H1 (cell line): ENCODE data around the gene TGM1. TPM values are rescaled to one million over a fixed set of nuclear protein-coding genes. Genes with fewer than 3 reads are reported as not detected.

Experiments used
- CTCF ChIA-PET: fragments of 300-600 bp; sonication (Branson Sonifier 250); formaldehyde crosslinking; loops from one replicate; lab custom pipeline; 2021; ENCODE audit not compliant: partially characterized antibody; lab: Charles Lee
- POLR2A ChIA-PET: fragments of 300-600 bp; sonication (Branson Sonifier 250); formaldehyde crosslinking; loops from one replicate; lab custom pipeline; 2021; ENCODE audit warnings: inconsistent platforms; ENCODE audit not compliant: partially characterized antibody; lab: Charles Lee
- DNase-seq, 2 experiments: peaks; one replicate each; pipeline versions ENCODE4 v3.0.0 to v3.0.0-alpha.2; 2010 to 2022; ENCODE audit warnings: low spot score in 2 of 2, low read depth in 1 of 2, mixed read lengths in 1 of 2
- FAIRE-seq: peaks from 2 replicates; lab custom pipeline; 2011; peaks lifted over from hg19 to GRCh38; lab: Jason Lieb, UNC
- H2AFZ ChIP-seq: 2 replicates; pipeline ENCODE4 v1.8.1; 2012; ENCODE audit warnings: low read length, inconsistent platforms
- H2AK5ac ChIP-seq: 2 replicates; pipeline ENCODE4 v1.6.1; 2013; ENCODE audit warnings: low read depth, low read length
- H2BK120ac ChIP-seq: replicated peaks from 2 replicates; pipeline ENCODE3; 2013; ENCODE audit warnings: low read depth, low read length, inconsistent platforms
- H2BK12ac ChIP-seq: 2 replicates; pipeline ENCODE4 v1.6.1; 2013; ENCODE audit warnings: low read depth, low read length
- H2BK15ac ChIP-seq: 2 replicates; pipeline ENCODE4 v1.6.1; 2013; ENCODE audit warnings: low read length
- H2BK20ac ChIP-seq: 2 replicates; pipeline ENCODE4 v1.6.1; 2013; ENCODE audit warnings: low read length
- H2BK5ac ChIP-seq: 2 replicates; pipeline ENCODE4 v1.6.1; 2013; ENCODE audit warnings: low read depth, low read length
- H3K14ac ChIP-seq: 2 replicates; pipeline ENCODE4 v1.6.1; 2013; ENCODE audit warnings: inconsistent platforms; ENCODE audit not compliant: insufficient read length
- H3K18ac ChIP-seq: 2 replicates; pipeline ENCODE4 v1.6.1; 2013; ENCODE audit warnings: low read length; ENCODE audit errors: extremely low read depth
- H3K23ac ChIP-seq: 2 replicates; pipeline ENCODE4 v1.6.1; 2013; ENCODE audit warnings: inconsistent platforms; ENCODE audit not compliant: insufficient read length
- H3K23me2 ChIP-seq: 2 replicates; pipeline ENCODE4 v1.6.1; 2013; ENCODE audit warnings: low read depth, low read length
- H3K27ac ChIP-seq: 2 replicates; pipeline ENCODE4 v1.6.1; 2011; ENCODE audit warnings: low read depth, low read length, inconsistent platforms
- H3K27me3 ChIP-seq, 4 experiments: replicated peaks in 1 of 4; 1 replicate in 1 of 4; 2 replicates in 3 of 4; pipeline versions ENCODE4 v1.6.1 to v1.8.1; 2011 to 2013; ENCODE audit warnings: low read length in 3 of 4, mild to moderate bottlenecking in 3 of 4, inconsistent platforms in 2 of 4, mixed read lengths in 2 of 4, moderate library complexity in 1 of 4; ENCODE audit not compliant: control insufficient read depth in 3 of 4, insufficient read depth in 3 of 4; ENCODE audit errors: extremely low read depth in 1 of 4
- H3K36me3 ChIP-seq, 4 experiments: 2 replicates each; pipeline versions ENCODE4 v1.6.1 to v1.8.1; 2011 to 2013; ENCODE audit warnings: mild to moderate bottlenecking in 4 of 4, low read length in 3 of 4, moderate library complexity in 2 of 4, control low read depth in 1 of 4, inconsistent platforms in 1 of 4; ENCODE audit not compliant: insufficient read depth in 4 of 4, control insufficient read depth in 2 of 4
- H3K4ac ChIP-seq: replicated peaks from 2 replicates; pipeline ENCODE3; 2013; ENCODE audit warnings: low read length, low read depth, mixed read lengths, inconsistent platforms; ENCODE audit not compliant: insufficient read length
- H3K4me1 ChIP-seq, 4 experiments: replicated peaks in 1 of 4; 1 replicate in 1 of 4; 2 replicates in 3 of 4; pipeline versions ENCODE4 v1.6.1 to v1.8.1; 2011 to 2013; ENCODE audit warnings: low read length in 3 of 4, inconsistent platforms in 2 of 4, mixed read lengths in 1 of 4; ENCODE audit not compliant: insufficient read depth in 4 of 4, control insufficient read depth in 3 of 4
- H3K4me2 ChIP-seq, 2 experiments: 2 replicates each; pipeline versions ENCODE4 v1.6.1 to v1.8.1; 2011 to 2013; ENCODE audit warnings: low read depth in 2 of 2, low read length in 2 of 2, control low read depth in 1 of 2, inconsistent platforms in 1 of 2, mild to moderate bottlenecking in 1 of 2; ENCODE audit not compliant: insufficient read depth in 1 of 2
- H3K4me3 ChIP-seq, 4 experiments: fragments of 200-600, 300-600 bp in 1 of 4; sonication (generic), shearing (Covaris generic), sonication (Bioruptor Twin) in 1 of 4; 2 replicates each; pipeline versions ENCODE4 v1.5.1 to v1.8.1; 2011 to 2016; ENCODE audit warnings: low read length in 4 of 4, low read depth in 3 of 4, control low read depth in 2 of 4, inconsistent platforms in 2 of 4, mild to moderate bottlenecking in 2 of 4, mixed read lengths in 1 of 4, moderate library complexity in 1 of 4; ENCODE audit not compliant: insufficient read depth in 2 of 4; ENCODE audit errors: extremely low read depth in 1 of 4
- H3K56ac ChIP-seq: replicated peaks from 2 replicates; pipeline ENCODE3; 2013; ENCODE audit warnings: low read depth, mild to moderate bottlenecking, mixed read lengths, low read length, inconsistent platforms; ENCODE audit not compliant: insufficient read length
- H3K79me1 ChIP-seq: 2 replicates; pipeline ENCODE4 v1.6.1; 2013; ENCODE audit warnings: low read depth, low read length, control low read depth
- H3K79me2 ChIP-seq, 2 experiments: 2 replicates each; pipeline versions ENCODE4 v1.6.1 to v1.8.1; 2012 to 2013; ENCODE audit warnings: low read length in 2 of 2, mild to moderate bottlenecking in 2 of 2, inconsistent platforms in 1 of 2; ENCODE audit not compliant: insufficient read depth in 2 of 2, control insufficient read depth in 1 of 2
- H3K9ac ChIP-seq, 4 experiments: replicated peaks in 1 of 4; 1 replicate in 1 of 4; 2 replicates in 3 of 4; pipeline versions ENCODE4 v1.6.1 to v1.8.1; 2011 to 2013; ENCODE audit warnings: low read depth in 3 of 4, low read length in 3 of 4, control low read depth in 2 of 4, mild to moderate bottlenecking in 2 of 4, moderate library complexity in 2 of 4, inconsistent platforms in 1 of 4; ENCODE audit errors: extremely low read depth in 1 of 4
- H3K9me3 ChIP-seq, 2 experiments: 2 replicates each; pipeline versions ENCODE4 v1.6.1 to v1.8.1; 2012 to 2013; ENCODE audit warnings: mild to moderate bottlenecking in 2 of 2, moderate library complexity in 2 of 2, control low read depth in 1 of 2, inconsistent platforms in 1 of 2, low read depth in 1 of 2, low read length in 1 of 2, mixed read lengths in 1 of 2; ENCODE audit not compliant: insufficient read depth in 2 of 2
- H4K20me1 ChIP-seq, 2 experiments: replicated peaks in 1 of 2; 2 replicates each; pipeline versions ENCODE3 to v1.8.1; 2011 to 2013; ENCODE audit warnings: inconsistent platforms in 2 of 2, low read length in 2 of 2, mild to moderate bottlenecking in 1 of 2; ENCODE audit not compliant: insufficient read depth in 2 of 2, control insufficient read depth in 1 of 2
- H4K5ac ChIP-seq: 2 replicates; pipeline ENCODE4 v1.6.1; 2013; ENCODE audit warnings: low read length, low read depth, mixed read lengths, inconsistent platforms; ENCODE audit not compliant: insufficient read length
- H4K8ac ChIP-seq: 2 replicates; pipeline ENCODE4 v1.8.0; 2013; ENCODE audit warnings: mild to moderate bottlenecking, moderate library complexity, low read length, inconsistent platforms; ENCODE audit not compliant: insufficient read depth; ENCODE audit errors: extremely low read depth
- H4K91ac ChIP-seq: replicated peaks from 2 replicates; pipeline ENCODE3; 2013; ENCODE audit warnings: low read length, mixed read lengths, inconsistent platforms; ENCODE audit not compliant: insufficient read length
- BACH1 ChIP-seq: IDR thresholded peaks from 2 replicates; pipeline ENCODE4 v1.6.1; 2012; ENCODE audit warnings: low read length, improper control_type of control experiment
- CBX5 ChIP-seq: fragments of 300-800, 300-1000 bp; sonication (generic); IDR thresholded peaks from 2 replicates; pipeline ENCODE4 v1.7.1; 2016; ENCODE audit warnings: antibody characterized with exemption, low read length, low read depth
- CTBP2 ChIP-seq: IDR thresholded peaks from 2 replicates; pipeline ENCODE4 v1.7.0; 2011; ENCODE audit warnings: borderline replicate concordance, mild to moderate bottlenecking, moderate library complexity, mixed read lengths, low read length; ENCODE audit not compliant: insufficient read depth, insufficient read length
- EZH2 ChIP-seq: fragments of 200-600 bp; sonication (generic); IDR thresholded peaks from 2 replicates; pipeline ENCODE4 v1.7.1; 2012; ENCODE audit warnings: low read depth, mild to moderate bottlenecking, moderate library complexity, low read length, inconsistent platforms; ENCODE audit not compliant: severe bottlenecking
- JUN ChIP-seq: IDR thresholded peaks from 2 replicates; pipeline ENCODE4 v1.6.1; 2011; ENCODE audit warnings: low read depth, mild to moderate bottlenecking, improper control_type of control experiment, low read length
- JUND ChIP-seq: IDR thresholded peaks from 2 replicates; pipeline ENCODE4 v1.6.1; 2011; ENCODE audit warnings: mild to moderate bottlenecking, improper control_type of control experiment, low read length
- RFX5 ChIP-seq: IDR thresholded peaks from 2 replicates; pipeline ENCODE4 v1.6.1; 2011; ENCODE audit warnings: low read depth, low read length, improper control_type of control experiment, borderline replicate concordance
- SAP30 ChIP-seq: fragments of 300-600 bp; sonication (generic); IDR thresholded peaks from 2 replicates; pipeline ENCODE4 v1.7.1; 2012; ENCODE audit warnings: low read length, moderate library complexity, mild to moderate bottlenecking, inconsistent platforms; ENCODE audit not compliant: insufficient read depth, insufficient replicate concordance
- SP1 ChIP-seq: IDR thresholded peaks from 2 replicates; pipeline ENCODE4 v1.6.1; 2011; ENCODE audit warnings: low read depth, low read length
- SP2 ChIP-seq: IDR thresholded peaks from 2 replicates; pipeline ENCODE4 v1.6.1; 2012; ENCODE audit warnings: mild to moderate bottlenecking, low read length, inconsistent platforms
- SRF ChIP-seq: IDR thresholded peaks from 2 replicates; pipeline ENCODE4 v1.6.1; 2011; ENCODE audit warnings: mild to moderate bottlenecking, low read depth, low read length, moderate library complexity
- TBP ChIP-seq: IDR thresholded peaks from 2 replicates; pipeline ENCODE4 v1.6.1; 2011; ENCODE audit warnings: low read depth, low read length, improper control_type of control experiment
- YY1 ChIP-seq: IDR thresholded peaks from 2 replicates; pipeline ENCODE4 v1.6.1; 2011; ENCODE audit warnings: low read depth, mild to moderate bottlenecking, low read length
- WGBS, 2 experiments: shearing (Covaris generic) in 1 of 2; methylation state at CpG; one replicate each; pipeline versions ENCODE4 v1.1.6 to v1.1.7; 2013 to 2015; ENCODE audit warnings: low lambda C conversion rate in 2 of 2, mixed read lengths in 2 of 2, inconsistent platforms in 1 of 2, low coverage in 1 of 2, missing lambda C conversion rate in 1 of 2; ENCODE audit not compliant: insufficient replicate concordance in 2 of 2, insufficient coverage in 1 of 2, insufficient read length in 1 of 2; ENCODE audit errors: extremely low coverage in 1 of 2, missing lambda C conversion rate in 1 of 2; 5-methylcytosine and 5-hydroxymethylcytosine counted together
- polyA plus RNA-seq, 7 experiments: library from polyadenylated mRNA; depleted of rRNA in 3 of 7; stranded (reverse) in 5 of 7; unstranded in 2 of 7; fragments of >200 nt in 5 of 7; fragments of 200-250 nt in 2 of 7; gene quantifications; 1 replicate in 5 of 7; 2 replicates in 1 of 7; 4 replicates in 1 of 7; pipeline versions ENCODE4 v1.2.1 to v1.2.3, GENCODE V29; 2011 to 2013; ENCODE audit warnings: missing spikeins in 2 of 7, mixed read lengths in 2 of 7
- total RNA-seq: library from RNA; stranded (reverse); fragmentation: NEBNext Ultra II Directional; extraction: Animal tissue kit (Norgen Biotek cat#: 25700); gene quantifications from 2 replicates; pipeline ENCODE4 v1.2.1, GENCODE V29; 2021

Gene TGM1
- total and polyA plus RNA-seq, 2 of the 8 experiments (the other 6 are each of a cell fraction or from before 2014, with no cell fraction given): 1.8 to 2.2 TPM

GRCh38 chr14:24255931-24256711 lies 6.9 kb downstream of the TGM1 start:
- no peak overlapping the region for H4K8ac ChIP-seq
- no peak overlapping the region for H2AK5ac ChIP-seq
- no peaks in the 10 kb centered on the region; a peak in 1 of 7 replicates for H3K27me3 ChIP-seq
- WGBS, 2 experiments: 82% methylated on average over 12 of the region's 12 CpGs; no CpG with 5 or more reads in 1 of the 2 experiments
- H3K23ac ChIP-seq: no peak overlapping the region
- H2BK120ac ChIP-seq: no peak overlapping the region
- H4K20me1 ChIP-seq: peaks cover 0 to 2% of the 10 kb centered on the region in 2 experiments
- H3K9me3 ChIP-seq: no peaks in the 10 kb centered on the region
- H3K9ac ChIP-seq: no peak overlapping the region
- no peak overlapping the region for H3K4ac ChIP-seq
- no peak overlapping the region for H4K91ac ChIP-seq
- H3K4me2 ChIP-seq: no peak overlapping the region
- no peaks in the 10 kb centered on the region for H3K79me2 ChIP-seq
- H3K79me1 ChIP-seq: no peaks in the 10 kb centered on the region
- no peak overlapping the region for H4K5ac ChIP-seq
- H3K14ac ChIP-seq: no peak overlapping the region
- no peaks in the 10 kb centered on the region for H3K36me3 ChIP-seq
- no peak overlapping the region for H2AFZ ChIP-seq
- H2BK15ac ChIP-seq: no peak overlapping the region
- no peak overlapping the region for H3K4me3 ChIP-seq
- POLR2A ChIA-PET: interaction anchor here (0.6 to 2.7 kb wide), 5 partner anchors 10 to 1094 kb away, joined by 3 to 10 read pairs (median 4); partner anchors contain the start of gene RABGGTA
- H3K27ac ChIP-seq: no peak overlapping the region
- H3K23me2 ChIP-seq: no peaks in the 10 kb centered on the region
- no peak overlapping the region for H3K18ac ChIP-seq
- CTCF ChIA-PET: interaction anchor here (0.6 to 6.0 kb wide), 9 partner anchors 8 to 145 kb away, joined by 3 to 63 read pairs (median 3); partner anchors contain the start of genes DHRS1, NOP9, RABGGTA and TINF2
- H3K4me1 ChIP-seq: no peaks in the 10 kb centered on the region; a peak in 1 of 7 replicates
- DNase-seq: no peak
- H3K56ac ChIP-seq: no peak overlapping the region
- H2BK12ac ChIP-seq: no peak overlapping the region
- H2BK5ac ChIP-seq: no peak overlapping the region
- no peak overlapping the region for H2BK20ac ChIP-seq
- no peak for FAIRE-seq
- TF ChIP-seq TBP (no peak), RFX5 (no peak), JUND (no peak), SP2 (no peak), SRF (no peak), CBX5 (no peak), EZH2 (no peak), SP1 (no peak), BACH1 (no peak), SAP30 (no peak), CTBP2 (no peak), JUN (no peak), YY1 (no peak)
